ENCODE data around the gene ATXN1.

Gene ATXN1

GRCh38 chr6:16369140-16369745 is 392.0 kb downstream of the ATXN1 start:
- no peak for TF ChIP-seq CTCF (IDR thresholded peaks at IDR 0.05)
- Histone ChIP-seq H3K4me3 (no peak overlapping the region), H3K27me3 (no peaks in the 10 kb centered on the region), H3K9me3 (no peaks in the 10 kb centered on the region), H3K27ac (no peak overlapping the region), H3K4me1 (no peaks in the 10 kb centered on the region), H3K36me3 (no peaks in the 10 kb centered on the region)
- intact Hi-C loops (cut with DNase I; ENCODE audit: low total_unique reads), result no loop called here
- no peak for DNase-seq

- intact Hi-C loops (cut with DNase I; ENCODE audit: low total_unique reads), result no loop called here
- no peaks in the 10 kb centered on the region for H3K9me3 ChIP-seq
These were observed 393.7 kb downstream of the ATXN1 start for GRCh38 chr6:16367571-16367970.

GRCh38 chr6:16363749-16364148 is 397.5 kb downstream of the ATXN1 start:
- Histone ChIP-seq H3K9me3 (no peaks in the 10 kb centered on the region), H3K4me1 (peaks cover 0 to 14% (median 0%) of the 10 kb centered on the region in 4 donors), H3K27ac (no peak overlapping the region), H3K27me3 (no peaks in the 10 kb centered on the region), H3K36me3 (peaks cover 0 to 7% (median 0%) of the 10 kb centered on the region in 3 donors), H3K4me3 (no peak overlapping the region)
- TF ChIP-seq CTCF (IDR thresholded peaks at IDR 0.05), result no peak
- intact Hi-C loops (cut with DNase I; ENCODE audit: low total_unique reads), result no loop called here
- no peak for DNase-seq

More at GRCh38 chr6:16367571-16367970, 393.7 kb downstream of the ATXN1 start:
- Histone ChIP-seq H3K36me3 (no peaks in the 10 kb centered on the region), H3K27ac (no peak overlapping the region), H3K27me3 (no peaks in the 10 kb centered on the region), H3K4me1 (no peaks in the 10 kb centered on the region), H3K4me3 (no peak overlapping the region)
- DNase-seq, result no peak
- no peak for TF ChIP-seq CTCF (IDR thresholded peaks at IDR 0.05)

GRCh38 chr6:16362819-16363589 is 398.3 kb downstream of the ATXN1 start:
- no peak overlapping the region for H3K27ac ChIP-seq
- H3K4me3 ChIP-seq, result no peak overlapping the region
- no peak for DNase-seq
- intact Hi-C loops (cut with DNase I; ENCODE audit: low total_unique reads), result no loop called here
- H3K4me1 ChIP-seq, result peaks cover 0 to 14% (median 0%) of the 10 kb centered on the region in 4 donors
- H3K9me3 ChIP-seq, result no peaks in the 10 kb centered on the region
- peaks cover 0 to 7% (median 0%) of the 10 kb centered on the region in 3 donors for H3K36me3 ChIP-seq
- TF ChIP-seq CTCF (IDR thresholded peaks at IDR 0.05), result no peak
- H3K27me3 ChIP-seq, result no peaks in the 10 kb centered on the region

GRCh38 chr6:16362296-16362695 is 399.0 kb downstream of the ATXN1 start:
- Histone ChIP-seq H3K4me3 (no peak overlapping the region), H3K4me1 (peaks cover 0 to 14% (median 0%) of the 10 kb centered on the region in 4 donors), H3K27me3 (no peaks in the 10 kb centered on the region), H3K9me3 (no peaks in the 10 kb centered on the region), H3K27ac (no peak overlapping the region), H3K36me3 (peaks cover 0 to 7% (median 0%) of the 10 kb centered on the region in 3 donors)
- no peak for DNase-seq
- no peak for TF ChIP-seq CTCF (IDR thresholded peaks at IDR 0.05)
- intact Hi-C loops (cut with DNase I; ENCODE audit: low total_unique reads), result no loop called here

All from tibial artery (tissue), 4 donors.